NOMO-1 (cell line): ENCODE results near the gene ACAA1.

Source experiments
- DNase-seq, 2 experiments: peaks; one replicate each; lab custom pipeline; 2025; ENCODE audit not compliant: unreplicated experiment in 2 of 2; lab: John Stamatoyannopoulos, UW

The ACAA1 gene

DNA sequence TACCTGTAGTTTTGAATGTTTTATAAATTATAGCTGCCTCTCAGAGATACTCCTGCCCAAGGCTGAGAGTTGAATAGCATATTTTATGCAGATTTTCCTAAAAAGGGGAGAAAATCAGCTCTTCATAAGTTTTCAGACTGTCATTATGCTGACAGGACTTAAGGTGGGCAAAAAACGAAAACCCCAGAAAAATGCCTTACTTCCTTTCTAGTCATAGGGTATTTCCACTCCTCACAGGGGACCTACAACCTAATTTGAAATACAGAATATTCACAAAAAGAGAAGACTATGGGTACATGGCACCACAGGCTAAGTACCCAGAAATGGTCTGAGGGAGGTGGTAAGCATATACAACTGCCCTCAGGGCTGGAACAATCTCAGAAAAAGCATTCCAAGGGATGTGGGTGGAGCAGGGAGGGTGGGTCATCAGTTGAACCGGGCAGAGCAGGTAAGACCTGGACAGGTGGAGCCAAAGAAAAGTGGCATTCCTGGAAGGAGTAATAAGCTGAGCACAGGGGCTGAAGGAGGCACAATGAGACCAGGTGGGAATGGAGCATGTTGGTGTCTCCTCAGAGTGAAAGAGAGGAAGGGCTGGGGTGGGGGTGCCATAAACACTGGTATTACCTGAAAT is 17.8 kb upstream of the ACAA1 start:
- no peak for DNase-seq

DNA sequence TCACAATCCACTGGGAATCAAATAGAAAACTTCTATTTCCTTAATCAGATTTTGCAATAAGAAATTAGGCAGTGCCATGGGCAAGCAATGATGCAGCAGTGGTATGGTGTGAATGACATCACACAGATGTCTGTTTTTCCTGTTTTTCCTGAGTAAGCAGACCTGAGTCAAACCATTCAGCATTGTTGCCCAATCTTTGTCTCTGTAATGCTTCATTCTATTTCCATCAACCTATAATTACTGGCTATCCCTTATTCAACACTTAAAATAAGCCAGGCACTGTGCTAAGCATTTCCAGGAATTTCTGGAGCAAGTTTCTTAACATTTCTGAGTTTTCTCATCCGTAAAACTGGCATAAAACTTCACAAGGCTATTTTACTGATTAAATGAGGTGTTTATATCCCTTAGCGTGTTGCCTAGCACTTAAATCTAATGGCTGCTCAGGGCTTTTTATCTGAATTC is 17.1 kb upstream of the ACAA1 start:
- DNase-seq: peak in 1 of 2 experiments; percentile 71

DNA sequence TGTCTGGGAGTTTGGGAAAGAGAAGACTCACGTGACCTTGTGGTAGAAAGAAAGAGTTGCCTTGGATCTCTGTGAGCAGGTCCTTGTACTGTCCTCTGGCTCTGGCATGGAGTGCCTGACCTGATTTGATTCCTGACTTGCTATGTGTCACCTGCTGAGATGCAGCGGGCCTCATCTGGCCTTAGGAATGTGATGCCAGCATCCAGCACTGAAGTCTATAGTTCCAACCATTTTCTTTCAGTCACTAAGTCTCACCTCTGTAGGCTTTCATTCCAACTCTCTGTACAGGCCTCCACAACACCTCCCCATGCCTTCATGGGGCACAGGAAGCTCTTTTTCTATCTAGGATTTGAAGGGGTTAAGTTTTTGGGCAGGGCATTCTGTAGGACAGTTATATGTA is 16.3 kb upstream of the ACAA1 start:
- no peak for DNase-seq

DNA sequence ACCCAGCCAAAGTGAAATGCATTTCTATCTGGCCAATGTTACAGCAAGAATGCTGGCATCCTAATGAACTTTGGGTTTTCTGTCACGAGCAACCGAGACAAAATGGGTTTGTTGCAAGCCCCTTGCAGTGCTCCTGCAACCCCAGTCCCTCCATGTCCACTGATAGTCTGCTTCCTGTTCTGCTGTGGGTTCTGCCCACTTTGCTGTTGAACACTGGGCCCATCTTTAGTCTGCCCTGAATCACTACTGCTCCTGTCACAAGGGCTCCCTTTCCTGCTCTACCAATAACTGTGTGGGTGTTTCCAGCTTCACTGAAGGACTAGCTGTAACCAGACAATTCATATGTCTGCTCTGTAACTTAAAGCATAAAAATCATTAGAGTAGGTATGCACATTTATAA is 15.7 kb upstream of the ACAA1 start:
- no peak for DNase-seq

DNA sequence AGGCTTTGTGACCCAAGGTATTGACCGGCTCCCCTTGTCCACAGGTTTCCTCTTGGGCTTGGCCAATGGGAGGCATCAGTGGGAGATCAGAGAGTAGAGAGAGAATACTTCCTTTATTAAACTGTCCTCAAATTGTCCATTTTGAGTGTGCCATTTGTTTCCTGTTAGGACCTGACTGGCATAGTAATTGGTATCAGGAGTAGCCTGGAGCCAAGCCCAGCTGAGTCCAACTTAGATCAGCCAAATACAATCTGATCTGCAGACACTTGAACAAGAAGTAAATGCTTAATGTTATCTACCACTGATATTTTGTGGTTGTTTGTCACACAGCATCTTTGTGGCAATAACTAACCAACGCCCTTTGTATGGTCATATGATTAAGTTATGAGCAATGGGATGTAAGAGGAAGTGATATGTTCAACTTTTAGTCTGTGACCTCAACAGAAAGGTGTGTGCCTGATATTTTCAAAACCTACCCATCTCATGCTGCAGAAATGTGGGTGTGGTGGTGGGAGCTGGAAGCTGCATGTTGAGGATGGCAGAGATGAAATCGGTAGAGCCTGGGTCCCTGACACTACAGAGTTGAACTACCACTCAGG is 14.8 kb upstream of the ACAA1 start:
- DNase-seq: peak; percentile 26 to 74

DNA sequence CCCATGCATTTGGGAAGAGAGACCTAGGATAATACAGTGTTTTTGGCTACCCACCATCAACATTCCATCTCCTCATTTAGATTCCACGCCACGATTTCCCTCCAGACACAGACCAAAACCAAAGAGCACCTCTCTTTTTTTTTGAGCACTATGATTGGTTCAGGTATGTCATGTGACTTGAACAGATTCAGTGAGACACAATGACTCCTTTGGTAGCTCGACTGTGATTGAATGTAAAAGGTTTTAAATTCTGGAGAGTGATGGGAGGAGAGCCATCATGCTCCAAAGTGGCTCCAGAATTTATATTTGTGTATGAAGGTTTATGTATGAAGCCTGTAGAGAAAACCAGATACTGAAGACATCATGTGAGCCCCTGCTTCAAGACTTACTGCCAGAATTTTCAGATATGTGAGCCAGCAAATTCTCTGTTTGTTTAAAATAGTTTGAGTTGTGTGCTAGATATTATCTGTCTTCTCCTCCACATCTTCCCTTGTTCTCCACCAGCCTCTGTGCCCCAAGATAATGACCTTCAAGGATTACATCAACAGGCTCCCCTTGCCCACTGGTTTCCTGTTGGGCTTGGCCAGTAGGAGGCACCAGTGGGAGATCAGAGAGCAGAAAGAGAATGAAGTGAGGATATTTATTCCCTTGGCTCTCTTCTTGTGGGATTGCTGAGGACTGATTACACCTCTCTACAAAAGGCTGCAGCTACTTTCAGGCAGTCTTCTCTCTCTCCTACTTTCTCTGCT is 14.0 kb upstream of the ACAA1 start:
- DNase-seq: no peak

DNA sequence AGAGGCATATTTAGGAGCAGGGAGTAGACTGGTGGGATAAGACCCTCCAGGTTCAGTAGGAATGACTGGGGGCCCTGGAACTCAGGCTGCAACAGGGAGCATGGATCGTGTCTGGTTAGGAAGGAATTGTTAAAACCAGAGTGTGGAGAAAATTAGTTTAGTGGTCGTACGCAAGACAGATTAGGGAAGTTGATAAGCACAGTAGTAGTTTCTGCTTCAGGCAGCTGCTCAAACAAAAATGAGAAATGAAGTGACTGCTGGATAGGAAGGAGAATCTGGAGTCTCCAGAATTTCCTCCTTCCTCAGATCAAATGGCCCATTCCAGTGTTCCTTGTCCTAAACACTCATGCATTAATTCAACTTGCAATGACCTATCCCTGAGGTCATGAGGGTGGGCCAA is 12.8 kb upstream of the ACAA1 start:
- DNase-seq: peak; percentile 62 to 81

DNA sequence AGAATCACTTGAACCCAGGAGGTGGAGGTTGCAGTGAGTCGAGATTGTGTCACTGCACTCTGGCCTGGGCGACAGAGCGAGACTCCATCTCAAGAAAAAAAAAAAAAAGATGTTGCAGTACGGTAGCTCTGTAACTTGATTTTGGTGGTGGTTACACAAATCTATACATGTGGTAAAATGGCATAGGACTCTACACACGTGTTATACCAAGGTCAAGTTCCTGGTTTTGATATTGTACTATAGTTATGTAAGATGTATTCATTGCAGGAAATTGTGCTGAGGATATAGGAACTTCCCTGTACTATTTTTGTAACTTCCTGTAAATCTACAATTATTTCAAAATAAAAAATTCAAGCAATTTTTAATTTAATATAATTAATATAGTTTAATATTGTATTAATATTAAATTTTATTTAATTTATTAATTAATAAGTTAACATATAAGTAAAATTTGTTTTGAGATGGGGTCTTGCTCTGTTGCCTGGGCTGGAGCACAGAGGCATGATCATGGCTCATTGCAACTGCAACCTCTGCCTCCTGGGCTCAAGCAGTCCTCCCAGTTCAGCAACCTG is 11.5 kb upstream of the ACAA1 start:
- peak; percentile 58 to 89 for DNase-seq

DNA sequence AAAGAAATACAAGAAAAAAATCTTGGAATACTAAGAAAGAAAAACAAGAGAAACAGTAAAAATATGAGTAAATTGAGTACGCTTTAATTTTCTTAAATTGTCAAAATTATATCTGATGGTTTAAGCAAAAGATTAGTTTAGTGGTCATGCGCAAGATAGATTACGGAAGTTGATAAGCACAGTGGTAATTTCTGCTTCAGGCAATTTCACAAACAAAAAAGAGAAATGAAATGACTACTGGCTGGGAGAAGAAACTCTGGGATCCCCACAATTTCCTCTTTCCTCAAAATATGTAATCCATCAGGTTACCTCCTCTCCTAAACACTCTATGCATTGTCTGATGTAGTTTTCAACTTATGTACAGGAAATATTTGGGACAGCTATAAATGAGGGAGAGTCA is 10.5 kb upstream of the ACAA1 start:
- DNase-seq: peak; percentile 84 to 85

DNA sequence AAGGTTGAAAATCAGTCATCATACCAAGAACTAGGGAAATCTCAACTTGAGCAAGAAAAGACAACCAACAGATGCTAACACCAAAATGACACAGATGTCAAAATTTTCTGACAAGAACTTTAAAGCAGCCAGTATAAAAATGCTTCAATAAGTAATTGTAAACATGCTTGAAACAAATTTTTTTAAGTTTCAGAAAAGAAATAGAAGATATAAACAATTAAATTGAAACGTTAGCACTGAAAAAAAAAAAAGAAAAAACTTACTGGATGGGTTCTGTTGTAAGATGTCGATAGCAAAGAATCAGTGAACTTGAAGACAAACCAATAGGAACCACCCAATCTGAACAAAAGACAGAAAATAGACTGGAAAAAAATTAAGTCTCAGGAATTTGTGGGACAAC is 9.6 kb upstream of the ACAA1 start:
- no peak for DNase-seq

DNA sequence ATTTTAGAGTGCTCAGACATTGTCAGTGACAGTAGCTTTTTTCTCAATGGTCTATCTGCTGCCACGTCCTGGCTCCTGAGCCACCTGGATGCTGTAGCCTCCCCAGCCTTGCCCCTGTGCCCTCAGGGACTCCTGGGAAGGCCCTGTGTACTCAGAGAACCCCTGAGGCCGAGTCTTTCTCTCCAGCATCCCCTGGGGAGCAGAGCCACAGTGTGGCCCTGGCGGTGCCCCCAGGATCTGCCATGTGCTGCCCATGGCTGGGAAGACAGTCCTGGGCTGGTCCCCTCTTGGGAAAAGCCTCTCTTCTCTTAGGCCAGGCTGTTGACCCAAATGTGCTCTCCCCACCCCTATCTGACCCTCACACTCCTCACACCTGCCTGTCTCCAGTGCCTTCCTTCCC is 6.6 kb upstream of the ACAA1 start:
- no peak for DNase-seq

DNA sequence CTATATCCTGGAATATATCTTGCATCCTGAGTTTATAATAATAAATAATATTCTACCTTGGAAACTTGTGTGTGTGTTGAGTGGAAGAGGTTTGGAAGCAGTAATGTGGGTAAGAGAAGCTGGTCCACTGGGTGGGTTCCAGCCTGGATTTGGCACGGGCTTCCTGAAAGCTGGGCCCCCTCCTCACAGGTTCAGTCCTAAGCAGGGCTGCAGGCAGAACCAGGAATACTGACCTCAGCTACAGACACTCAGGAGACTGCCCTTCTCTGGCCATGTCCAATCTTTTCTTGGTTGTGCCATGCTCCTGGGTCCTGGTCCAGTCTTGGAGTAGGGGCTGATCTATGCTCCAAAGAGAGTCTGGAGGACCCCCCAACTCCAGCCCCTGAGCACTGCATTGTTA is 6.0 kb upstream of the ACAA1 start:
- DNase-seq: no peak

DNA sequence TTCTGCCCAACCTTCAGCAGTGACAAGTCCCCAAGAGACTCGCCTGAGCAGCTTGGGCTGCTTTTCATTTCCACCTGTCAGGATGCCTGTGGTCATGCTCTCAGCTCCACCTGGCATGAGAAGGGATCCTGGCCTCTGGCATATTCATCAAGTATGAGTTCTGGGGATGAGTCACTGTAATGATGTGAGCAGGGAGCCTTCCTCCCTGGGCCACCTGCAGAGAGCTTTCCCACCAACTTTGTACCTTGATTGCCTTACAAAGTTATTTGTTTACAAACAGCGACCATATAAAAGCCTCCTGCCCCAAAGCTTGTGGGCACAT is 5.0 kb upstream of the ACAA1 start:
- DNase-seq: no peak

DNA sequence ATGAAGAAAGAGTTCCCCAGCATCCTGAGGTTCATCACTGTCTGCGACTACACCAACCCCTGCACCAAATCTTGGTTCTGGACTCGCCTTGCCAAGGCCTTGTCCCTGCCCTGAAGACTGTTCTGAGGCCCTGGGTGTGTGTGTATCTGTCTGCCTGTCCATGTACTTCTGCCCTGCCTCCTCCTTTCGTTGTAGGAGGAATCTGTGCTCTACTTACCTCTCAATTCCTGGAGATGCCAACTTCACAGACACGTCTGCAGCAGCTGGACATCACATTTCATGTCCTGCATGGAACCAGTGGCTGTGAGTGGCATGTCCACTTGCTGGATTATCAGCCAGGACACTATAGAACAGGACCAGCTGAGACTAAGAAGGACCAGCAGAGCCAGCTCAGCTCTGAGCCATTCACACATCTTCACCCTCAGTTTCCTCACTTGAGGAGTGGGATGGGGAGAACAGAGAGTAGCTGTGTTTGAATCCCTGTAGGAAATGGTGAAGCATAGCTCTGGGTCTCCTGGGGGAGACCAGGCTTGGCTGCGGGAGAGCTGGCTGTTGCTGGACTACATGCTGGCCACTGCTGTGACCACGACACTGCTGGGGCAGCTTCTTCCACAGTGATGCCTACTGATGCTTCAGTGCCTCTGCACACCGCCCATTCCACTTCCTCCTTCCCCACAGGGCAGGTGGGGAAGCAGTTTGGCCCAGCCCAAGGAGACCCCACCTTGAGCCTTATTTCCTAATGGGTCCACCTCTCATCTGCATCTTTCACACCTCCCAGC is 4.4 kb upstream of the ACAA1 start:
- no peak for DNase-seq

DNA sequence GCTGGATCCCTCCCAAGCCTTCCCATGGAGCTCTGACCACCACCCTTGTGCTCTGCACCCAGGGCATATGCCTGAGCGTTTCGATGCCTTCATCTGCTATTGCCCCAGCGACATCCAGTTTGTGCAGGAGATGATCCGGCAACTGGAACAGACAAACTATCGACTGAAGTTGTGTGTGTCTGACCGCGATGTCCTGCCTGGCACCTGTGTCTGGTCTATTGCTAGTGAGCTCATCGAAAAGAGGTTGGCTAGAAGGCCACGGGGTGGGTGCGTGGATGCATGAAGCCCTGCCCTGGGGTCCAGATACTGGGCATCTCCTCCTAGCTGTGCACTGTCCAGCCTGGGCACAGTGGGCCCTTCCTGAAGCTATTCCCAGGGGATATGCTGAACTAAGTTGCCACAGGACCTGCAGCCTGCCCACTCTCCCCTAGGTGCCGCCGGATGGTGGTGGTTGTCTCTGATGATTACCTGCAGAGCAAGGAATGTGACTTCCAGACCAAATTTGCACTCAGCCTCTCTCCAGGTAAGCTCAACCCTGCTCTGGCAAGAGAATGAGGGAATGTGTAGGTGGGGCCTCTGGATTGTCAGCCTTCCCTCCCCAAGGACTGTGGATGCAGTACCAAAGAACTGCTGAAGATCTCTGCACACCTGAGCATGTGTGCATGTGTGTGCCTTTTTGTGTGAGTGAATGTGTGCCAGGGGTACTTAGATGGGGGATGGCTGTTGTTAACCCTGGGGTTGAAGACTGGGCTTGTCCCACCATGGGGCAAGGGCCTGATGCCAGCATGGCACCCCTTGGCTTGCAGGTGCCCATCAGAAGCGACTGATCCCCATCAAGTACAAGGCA is 3.6 kb upstream of the ACAA1 start:
- DNase-seq: no peak

DNA sequence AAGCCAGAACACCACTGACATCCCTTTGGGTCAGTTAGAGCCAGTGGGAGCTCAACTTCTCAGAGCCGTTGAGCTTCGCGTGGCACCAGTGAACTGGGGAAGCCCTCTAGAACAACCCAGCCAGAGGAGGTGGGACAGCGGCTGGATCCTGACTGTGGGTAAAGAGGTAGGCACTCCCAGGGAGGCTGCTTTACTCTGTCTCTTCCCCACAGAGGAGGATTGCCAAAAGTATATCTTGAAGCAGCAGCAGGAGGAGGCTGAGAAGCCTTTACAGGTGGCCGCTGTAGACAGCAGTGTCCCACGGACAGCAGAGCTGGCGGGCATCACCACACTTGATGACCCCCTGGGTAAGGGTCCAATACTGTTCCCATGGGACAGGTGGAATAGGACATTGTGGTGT is 2.7 kb upstream of the ACAA1 start:
- no peak for DNase-seq

DNA sequence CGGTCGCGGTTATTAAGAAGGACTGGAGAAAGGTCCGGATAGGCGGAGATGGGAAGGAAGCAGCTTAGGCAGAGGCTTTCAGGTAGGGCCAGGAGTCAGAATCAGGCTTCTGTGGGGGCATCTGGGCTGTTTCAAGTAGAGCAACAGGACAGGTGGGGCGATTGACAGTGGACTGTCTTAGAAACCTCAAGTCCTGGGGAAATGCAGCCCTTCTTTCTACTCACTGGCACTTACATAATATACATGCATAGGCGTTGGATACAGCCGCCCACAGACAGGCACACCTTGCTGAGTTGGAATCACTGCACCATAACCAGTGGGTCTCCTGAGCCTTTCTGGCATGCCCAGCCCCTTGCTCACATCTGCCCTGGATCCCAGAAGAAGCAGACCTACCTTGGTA is 2.3 kb upstream of the ACAA1 start:
- DNase-seq: peak in 1 of 2 experiments; percentile 16

DNA sequence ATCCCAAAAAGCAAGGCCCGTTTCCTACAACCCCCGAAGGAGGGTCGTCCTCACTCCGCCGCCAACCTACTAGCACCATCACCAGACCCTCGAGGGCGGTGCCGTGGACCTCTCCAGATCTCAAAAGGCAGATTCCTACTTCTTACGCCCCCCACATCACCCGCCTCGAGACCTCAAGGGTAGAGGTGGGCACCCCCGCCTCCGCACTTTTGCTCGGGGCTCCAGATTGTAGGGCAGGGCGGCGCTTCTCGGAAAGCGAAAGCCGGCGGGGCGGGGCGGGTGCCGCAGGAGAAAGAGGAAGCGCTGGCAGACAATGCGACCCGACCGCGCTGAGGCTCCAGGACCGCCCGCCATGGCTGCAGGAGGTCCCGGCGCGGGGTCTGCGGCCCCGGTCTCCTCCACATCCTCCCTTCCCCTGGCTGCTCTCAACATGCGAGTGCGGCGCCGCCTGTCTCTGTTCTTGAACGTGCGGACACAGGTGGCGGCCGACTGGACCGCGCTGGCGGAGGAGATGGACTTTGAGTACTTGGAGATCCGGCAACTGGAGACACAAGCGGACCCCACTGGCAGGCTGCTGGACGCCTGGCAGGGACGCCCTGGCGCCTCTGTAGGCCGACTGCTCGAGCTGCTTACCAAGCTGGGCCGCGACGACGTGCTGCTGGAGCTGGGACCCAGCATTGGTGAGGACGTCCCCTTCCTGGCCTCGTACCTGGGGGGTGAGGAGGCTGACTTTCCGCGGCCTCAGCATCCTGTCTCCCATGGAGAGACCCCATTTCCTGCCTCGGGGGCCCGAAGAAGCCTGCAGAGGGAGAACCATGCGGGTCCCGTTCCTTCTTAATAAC is 1.6 kb upstream of the ACAA1 start, which contains the start of gene MYD88:
Gene MYD88, plus strand, starts transcription at position 313 of the 842 bp plus-strand sequence. Its CDS starts 40 bp downstream, at position 353.
- DNase-seq: peak; percentile 81 to 89
